GM18499 (cell line): ENCODE results near the gene TECTA.
"Not testable (repeated sequence)": the region's sequence is repeated elsewhere in the genome, so short reads cannot be mapped to it uniquely, and the experiment has no call there.

Experiments
- ATAC-seq: cut with Tn5 transposase; IDR thresholded peaks from one replicate; pipeline ENCODE4 v1.9.1; 2021; ENCODE audit warnings: moderate number of reproducible peaks; ENCODE audit not compliant: insufficient read depth, unreplicated experiment

TECTA gene

GRCh38 chr11:121223161-121223560 lies 122.1 kb downstream of the TECTA start:
- ATAC-seq: no peak

- ATAC-seq: no peak
Observed at GRCh38 chr11:121225382-121225781, 124.3 kb downstream of the TECTA start.

- no peak for ATAC-seq
Observed at GRCh38 chr11:121226415-121227263, 125.6 kb downstream of the TECTA start.

- no peak for ATAC-seq
Observed at GRCh38 chr11:121228851-121229250, 127.8 kb downstream of the TECTA start.

- no peak for ATAC-seq
Observed at GRCh38 chr11:121229495-121230215, 128.6 kb downstream of the TECTA start.

GRCh38 chr11:121231576-121232278 lies 130.7 kb downstream of the TECTA start:
- ATAC-seq: no peak

- no peak for ATAC-seq
Observed at GRCh38 chr11:121235057-121235456, 134.0 kb downstream of the TECTA start.

- peak; percentile 69 for ATAC-seq
Observed at GRCh38 chr11:121236115-121237001, 135.3 kb downstream of the TECTA start.

- ATAC-seq: not testable (repeated sequence)
Observed at GRCh38 chr11:121237247-121237646, 136.2 kb downstream of the TECTA start.

- ATAC-seq: no peak
Observed at GRCh38 chr11:121237686-121238658, 136.9 kb downstream of the TECTA start.

- no peak for ATAC-seq
Observed at GRCh38 chr11:121238956-121239355, 137.9 kb downstream of the TECTA start.

- not testable (repeated sequence) for ATAC-seq
Observed at GRCh38 chr11:121240001-121240400, 139.0 kb downstream of the TECTA start.

- ATAC-seq: no peak
Observed at GRCh38 chr11:121240650-121241303, 139.7 kb downstream of the TECTA start.
